Epidermal melanocyte (primary cell): Measurements from ENCODE around the gene SLC6A2.

ENCODE experiments used
- DNase-seq: peaks from one replicate; pipeline ENCODE4 v3.0.0; 2011; ENCODE audit warnings: low spot score; ENCODE audit not compliant: insufficient read length

Gene SLC6A2

GRCh38 chr16:55671206-55671973, 15.6 kb downstream of the SLC6A2 start:
- DNase-seq, result no peak

- DNase-seq, result no peak
Observed at GRCh38 chr16:55671974-55672280, 16.1 kb downstream of the SLC6A2 start.

GRCh38 chr16:55672471-55672870, 16.7 kb downstream of the SLC6A2 start:
- no peak for DNase-seq

GRCh38 chr16:55678161-55678821, 22.5 kb downstream of the SLC6A2 start:
- DNase-seq, result no peak

DNA sequence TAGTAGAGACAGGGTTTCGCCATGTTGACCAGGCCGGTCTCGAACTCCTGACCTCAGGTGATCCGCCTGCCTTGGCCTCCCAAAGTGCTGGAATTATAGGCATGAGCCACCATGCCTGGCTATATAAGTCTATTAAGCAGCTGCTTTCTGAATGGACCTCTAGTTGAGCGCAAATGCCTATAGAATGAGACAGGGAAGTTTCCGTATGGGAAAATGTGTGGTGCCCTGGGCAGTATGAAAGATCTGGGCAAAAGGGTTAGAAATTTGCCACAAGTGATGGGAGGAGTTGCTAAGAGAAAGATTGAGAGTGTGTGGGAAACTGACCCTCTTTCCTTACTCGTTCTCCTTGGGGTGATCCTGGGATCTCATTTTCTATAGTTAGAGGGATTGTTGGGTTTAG, 26.3 kb downstream of the SLC6A2 start:
- DNase-seq, result no peak

- DNase-seq, result no peak
Observed at GRCh38 chr16:55685973-55686372, 30.2 kb downstream of the SLC6A2 start.

DNA sequence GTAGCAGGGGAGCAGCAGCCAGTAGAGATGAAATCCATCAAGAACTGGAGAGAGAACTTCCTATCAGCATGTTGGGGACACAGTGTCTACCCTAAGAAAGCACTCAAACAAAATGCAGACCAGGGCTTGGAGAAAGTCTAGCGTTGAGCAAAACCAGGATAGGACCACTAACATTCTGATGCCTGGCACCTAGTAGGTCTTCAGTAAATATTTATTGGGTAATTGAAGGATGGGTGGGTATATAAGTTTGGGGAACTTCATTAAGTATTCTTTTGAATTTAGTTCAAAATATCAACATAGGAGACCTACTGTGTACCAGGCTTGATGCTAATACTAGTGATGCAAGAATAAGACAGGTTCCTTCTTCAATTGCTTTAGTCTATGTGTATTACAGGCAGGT, 30.9 kb downstream of the SLC6A2 start:
- no peak for DNase-seq

DNA sequence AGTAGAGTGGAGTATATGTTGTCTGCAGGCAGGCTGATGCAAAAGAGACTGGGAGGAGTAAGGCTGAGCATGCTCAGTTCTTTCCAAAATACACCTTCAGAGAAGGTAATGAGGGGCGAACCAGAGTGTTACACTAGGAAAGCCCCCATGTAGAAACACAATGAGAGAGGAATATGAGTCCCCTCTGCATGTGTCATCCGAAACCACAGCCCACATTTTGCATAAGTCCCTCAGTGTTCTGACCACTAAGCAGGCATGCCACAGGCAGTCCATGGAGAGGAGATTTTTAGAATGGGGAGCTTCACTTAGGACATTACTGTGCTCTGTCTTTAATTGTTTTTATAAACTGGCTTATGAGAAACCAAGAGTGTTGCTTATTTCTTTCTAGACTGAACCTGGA, 32.0 kb downstream of the SLC6A2 start:
- no peak for DNase-seq

GRCh38 chr16:55690841-55691240, 35.1 kb downstream of the SLC6A2 start:
- no peak for DNase-seq

DNA sequence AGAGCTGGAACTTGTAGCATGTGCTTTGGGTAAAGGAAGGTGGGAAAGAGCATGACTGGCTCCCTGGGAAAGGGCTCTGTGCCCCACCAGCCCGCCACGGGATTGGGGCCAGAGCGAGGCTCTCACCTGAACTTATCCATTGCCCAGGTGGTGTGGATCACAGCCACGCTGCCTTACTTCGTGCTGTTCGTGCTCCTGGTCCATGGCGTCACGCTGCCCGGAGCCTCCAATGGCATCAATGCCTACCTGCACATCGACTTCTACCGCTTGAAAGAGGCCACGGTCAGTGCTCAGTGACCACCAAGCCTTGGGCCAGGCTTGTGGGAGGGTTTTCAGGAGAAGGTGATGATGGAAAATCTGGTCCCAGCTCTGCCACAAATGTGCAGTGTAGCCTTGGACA, 36.0 kb downstream of the SLC6A2 start:
- no peak for DNase-seq

DNA sequence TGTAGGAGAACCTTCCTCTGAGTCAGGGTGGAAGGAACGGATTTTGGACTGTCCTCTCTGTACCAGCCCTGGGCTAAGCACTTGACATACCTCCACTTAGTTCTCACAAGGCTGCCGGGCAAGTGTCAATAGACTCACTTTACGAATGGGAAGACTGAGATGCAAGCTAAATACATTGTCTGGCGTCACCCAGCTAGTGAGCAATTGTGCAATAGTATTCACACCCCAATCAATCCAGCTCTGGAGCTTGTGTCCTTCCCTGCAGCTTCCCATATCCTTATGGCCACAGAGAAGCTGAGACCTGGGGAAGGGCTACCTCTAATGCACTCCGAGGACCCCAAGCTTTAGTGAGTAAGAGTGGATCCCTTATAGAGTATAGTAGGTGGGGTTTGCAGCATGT, 39.8 kb downstream of the SLC6A2 start:
- DNase-seq, result no peak

DNA sequence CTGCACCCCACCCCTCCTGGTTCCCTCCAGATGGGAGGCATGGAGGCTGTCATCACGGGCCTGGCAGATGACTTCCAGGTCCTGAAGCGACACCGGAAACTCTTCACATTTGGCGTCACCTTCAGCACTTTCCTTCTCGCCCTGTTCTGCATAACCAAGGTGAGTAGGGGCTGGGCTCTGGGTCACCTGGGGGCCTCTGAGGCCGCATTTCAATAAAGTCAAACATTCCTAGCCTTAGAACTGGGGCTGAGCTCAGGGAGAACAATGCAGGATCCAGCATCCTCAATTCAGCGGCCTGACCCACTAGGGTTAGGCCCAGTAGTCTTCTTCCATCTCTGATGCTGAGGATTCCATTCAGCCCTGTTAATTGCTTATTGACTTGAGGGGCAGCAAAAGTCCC, 42.1 kb downstream of the SLC6A2 start:
- no peak for DNase-seq

DNA sequence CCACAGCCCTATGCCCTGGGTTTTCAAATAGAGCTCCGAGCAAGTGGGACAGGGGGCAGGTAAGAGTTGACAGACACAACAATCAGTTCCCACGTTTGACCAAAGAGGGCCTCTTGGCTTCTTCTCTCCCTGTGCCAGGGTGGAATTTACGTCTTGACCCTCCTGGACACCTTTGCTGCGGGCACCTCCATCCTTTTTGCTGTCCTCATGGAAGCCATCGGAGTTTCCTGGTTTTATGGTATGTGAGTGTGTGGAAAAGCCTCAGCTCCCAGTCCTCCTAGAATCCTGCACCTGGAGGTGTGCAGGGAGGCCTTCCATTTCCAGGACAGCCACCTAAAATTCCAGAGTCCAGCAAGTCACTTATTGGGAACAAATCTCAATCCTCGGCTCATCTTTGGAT, 42.5 kb downstream of the SLC6A2 start:
- no peak for DNase-seq

DNA sequence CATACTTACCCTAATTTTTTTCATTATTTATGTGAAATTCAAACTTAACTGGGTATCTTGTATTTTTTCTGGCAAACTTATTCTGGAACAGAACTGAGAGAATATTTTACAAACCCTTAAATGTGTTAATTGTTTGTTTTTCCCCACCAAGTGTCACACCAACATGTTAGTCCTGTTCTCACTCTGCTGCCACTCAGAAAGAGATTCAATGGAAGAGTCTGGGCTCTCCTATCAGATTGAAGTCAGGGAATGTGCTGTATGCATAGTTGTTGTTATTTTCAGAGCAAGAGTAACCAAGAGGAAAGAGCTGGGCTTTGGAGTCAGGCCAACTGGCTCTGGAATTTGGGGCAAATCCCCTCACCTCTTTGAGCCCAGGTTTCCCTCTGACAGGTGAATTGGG, 43.2 kb downstream of the SLC6A2 start:
- no peak for DNase-seq

GRCh38 chr16:55699616-55700015, 43.8 kb downstream of the SLC6A2 start:
- DNase-seq, result no peak

GRCh38 chr16:55700067-55700466, 44.3 kb downstream of the SLC6A2 start:
- no peak for DNase-seq

DNA sequence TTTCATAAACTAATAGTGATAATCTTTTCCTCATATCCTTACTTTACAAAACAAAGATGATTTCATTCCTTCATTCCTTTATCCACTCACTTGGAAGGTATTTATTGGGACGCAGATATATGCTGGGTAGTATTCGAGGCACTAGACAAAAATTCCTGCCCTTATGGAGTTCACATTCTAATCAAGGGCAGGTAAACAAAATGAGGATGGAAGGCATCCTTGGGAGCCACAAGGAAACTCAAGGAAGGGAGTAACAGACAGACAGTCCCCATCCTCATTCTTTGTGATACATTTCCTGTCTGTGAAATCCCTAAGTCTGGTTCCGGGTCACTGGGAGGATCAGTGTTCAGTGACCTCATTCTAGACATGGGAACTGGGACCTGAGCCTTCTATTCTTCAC, 45.2 kb downstream of the SLC6A2 start:
- no peak for DNase-seq

GRCh38 chr16:55701442-55702319, 45.9 kb downstream of the SLC6A2 start:
- DNase-seq, result no peak

- DNase-seq, result peak; percentile 56
Observed at GRCh38 chr16:55703003-55704001, 47.5 kb downstream of the SLC6A2 start.

DNA sequence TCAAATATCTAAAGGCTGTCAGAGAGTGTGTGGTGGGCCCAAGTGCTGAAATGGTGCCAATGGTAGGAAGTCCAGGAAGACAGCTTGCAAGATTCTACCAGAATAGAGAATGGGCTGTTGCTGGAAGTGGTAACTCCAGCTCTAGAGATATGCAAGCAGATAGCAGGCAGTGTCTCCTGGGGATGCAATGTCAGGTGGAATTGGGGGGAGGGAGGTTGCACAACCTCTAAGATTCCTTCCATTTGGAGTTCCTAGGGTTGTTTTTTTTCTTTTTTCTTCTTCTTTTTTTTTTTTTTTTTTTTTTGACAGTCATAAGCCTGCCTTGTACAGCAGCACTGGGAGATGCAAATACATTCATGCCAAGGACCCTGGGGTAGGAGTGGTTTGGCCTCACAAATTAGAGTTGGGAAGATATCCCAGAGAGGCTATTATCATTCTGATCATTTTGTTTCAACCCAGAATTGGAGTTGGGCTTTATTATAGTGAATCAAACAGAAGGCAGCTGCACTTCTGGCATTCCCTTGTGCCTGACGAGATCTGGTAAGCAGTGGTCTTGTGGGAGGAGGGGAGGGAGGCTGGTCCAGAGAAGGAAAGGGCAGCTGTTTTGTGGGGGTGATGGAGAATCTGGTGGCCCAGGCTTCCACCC, 51.1 kb downstream of the SLC6A2 start:
- no peak for DNase-seq

GRCh38 chr16:55709801-55710200, 54.0 kb downstream of the SLC6A2 start:
- DNase-seq, result no peak
